GM12872 (cell line): Measurements from ENCODE around the gene PDPK1.

ENCODE experiments used
- TF ChIP-seq, protein P1 (sequence below): IDR thresholded peaks from 3 replicates; pipeline ENCODE4 v1.5.1; 2011; ENCODE audit warnings: low read depth, mild to moderate bottlenecking, low read length, moderate library complexity; ENCODE audit not compliant: insufficient read depth

Gene PDPK1

DNA sequence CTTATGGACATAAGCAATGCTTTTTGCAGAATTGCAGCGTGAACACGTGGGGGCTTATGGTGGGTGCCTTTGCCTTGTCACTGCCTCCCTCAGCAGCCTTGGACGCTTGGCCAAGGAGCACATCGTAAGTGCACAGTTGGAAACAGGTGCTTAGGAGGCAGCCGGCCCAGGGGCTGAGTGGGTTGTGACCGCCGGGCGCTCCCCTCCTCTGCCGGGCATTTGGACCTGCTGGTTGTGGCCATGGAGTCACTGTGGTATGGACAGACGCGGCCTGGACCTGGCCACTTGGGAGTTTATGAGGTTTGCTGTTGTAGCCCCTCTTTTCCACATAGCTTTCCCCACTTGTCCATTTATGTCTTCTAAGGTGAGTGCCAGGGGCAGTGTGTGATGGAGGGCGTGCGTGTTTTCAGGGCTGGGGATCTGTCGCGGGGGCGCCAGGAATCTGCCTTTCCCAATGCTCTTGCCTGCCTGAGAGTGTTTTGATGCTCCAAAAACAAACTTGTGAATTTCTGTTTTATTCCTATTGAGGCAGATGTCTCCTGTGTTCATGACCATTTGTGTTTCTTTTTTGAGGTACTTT lies 49.2 kb downstream of the PDPK1 start:
- TF ChIP-seq, protein P1, sequence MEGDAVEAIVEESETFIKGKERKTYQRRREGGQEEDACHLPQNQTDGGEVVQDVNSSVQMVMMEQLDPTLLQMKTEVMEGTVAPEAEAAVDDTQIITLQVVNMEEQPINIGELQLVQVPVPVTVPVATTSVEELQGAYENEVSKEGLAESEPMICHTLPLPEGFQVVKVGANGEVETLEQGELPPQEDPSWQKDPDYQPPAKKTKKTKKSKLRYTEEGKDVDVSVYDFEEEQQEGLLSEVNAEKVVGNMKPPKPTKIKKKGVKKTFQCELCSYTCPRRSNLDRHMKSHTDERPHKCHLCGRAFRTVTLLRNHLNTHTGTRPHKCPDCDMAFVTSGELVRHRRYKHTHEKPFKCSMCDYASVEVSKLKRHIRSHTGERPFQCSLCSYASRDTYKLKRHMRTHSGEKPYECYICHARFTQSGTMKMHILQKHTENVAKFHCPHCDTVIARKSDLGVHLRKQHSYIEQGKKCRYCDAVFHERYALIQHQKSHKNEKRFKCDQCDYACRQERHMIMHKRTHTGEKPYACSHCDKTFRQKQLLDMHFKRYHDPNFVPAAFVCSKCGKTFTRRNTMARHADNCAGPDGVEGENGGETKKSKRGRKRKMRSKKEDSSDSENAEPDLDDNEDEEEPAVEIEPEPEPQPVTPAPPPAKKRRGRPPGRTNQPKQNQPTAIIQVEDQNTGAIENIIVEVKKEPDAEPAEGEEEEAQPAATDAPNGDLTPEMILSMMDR, result no peak

DNA sequence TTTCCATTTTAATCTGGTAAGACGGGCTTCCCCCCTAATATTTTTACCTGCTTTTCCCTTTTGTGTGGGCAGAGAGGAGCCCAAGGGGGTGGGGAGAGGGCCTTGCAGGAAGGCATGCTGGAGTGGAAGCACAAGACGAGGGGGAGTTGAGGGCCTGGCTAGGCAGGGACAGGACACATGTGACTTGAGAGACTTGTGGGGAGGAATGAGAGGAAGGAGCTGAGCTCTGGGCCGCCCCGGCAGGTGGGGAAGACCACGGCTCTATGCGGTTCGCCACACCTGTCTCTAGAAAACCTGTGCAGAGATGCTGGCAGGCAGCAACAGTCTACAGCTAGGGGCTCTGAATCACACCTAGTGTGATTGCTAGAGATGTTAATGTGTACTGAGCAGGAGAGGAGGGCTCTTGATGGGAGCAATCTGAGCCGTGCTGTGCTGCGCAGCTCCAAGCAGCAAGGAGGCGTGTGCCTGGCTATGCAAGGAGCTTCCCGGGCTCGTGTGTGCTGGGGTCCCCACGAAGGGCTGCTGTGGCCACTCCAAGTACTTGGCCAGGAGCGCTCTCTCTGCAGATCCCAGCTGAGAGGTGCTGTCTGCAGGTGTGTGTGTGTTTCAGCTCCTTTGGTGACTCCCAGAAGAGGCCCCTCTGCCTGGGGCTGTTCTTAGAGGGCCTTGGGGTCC lies 50.2 kb downstream of the PDPK1 start:
- TF ChIP-seq, protein P1, result no peak

GRCh38 chr16:2591476-2592240 lies 53.8 kb downstream of the PDPK1 start:
- TF ChIP-seq, protein P1, result no peak

DNA sequence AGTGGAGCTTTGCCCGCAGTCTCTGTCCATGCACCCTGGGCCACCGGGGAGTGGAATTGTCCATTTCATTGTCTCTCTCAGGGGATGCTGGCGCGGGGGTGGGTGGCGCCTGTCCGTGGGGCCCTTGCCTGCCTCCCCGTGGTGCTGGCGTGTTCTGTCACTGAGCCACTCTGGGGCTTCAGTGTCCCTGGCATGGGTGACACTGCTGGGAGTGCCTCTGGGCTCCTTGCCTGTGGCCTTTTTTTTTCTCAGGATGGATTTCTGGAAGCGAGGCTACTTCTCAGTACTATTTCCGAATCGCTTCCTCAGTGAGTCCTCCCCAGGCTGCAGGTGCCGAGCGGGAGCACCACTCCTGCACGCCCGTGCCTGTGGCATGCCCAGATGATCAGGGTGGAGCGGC lies 55.0 kb downstream of the PDPK1 start:
- TF ChIP-seq, protein P1, result no peak

- TF ChIP-seq, protein P1, result no peak
Measured at GRCh38 chr16:2595393-2596205, 57.8 kb downstream of the PDPK1 start.

GRCh38 chr16:2596747-2597559 lies 59.1 kb downstream of the PDPK1 start:
- TF ChIP-seq, protein P1, result no peak

GRCh38 chr16:2597560-2597902 lies 59.7 kb downstream of the PDPK1 start:
- TF ChIP-seq, protein P1, result no peak
